Loucy (cell line): ENCODE measurements around the gene HUWE1.

Source experiments
- CTCF ChIP-seq: fragments of 200-600 bp; sonication (generic); conservative IDR thresholded peaks from 2 replicates; pipeline ENCODE4 v1.5.1; 2014; ENCODE audit warnings: mild to moderate bottlenecking, antibody characterized with exemption, low read length
- EZH2phosphoT487 ChIP-seq: fragments of 200-600 bp; IDR thresholded peaks from 2 replicates; pipeline ENCODE4 v1.6.1; 2018; ENCODE audit warnings: antibody characterized with exemption, mild to moderate bottlenecking, moderate library complexity, borderline replicate concordance

- TF ChIP-seq CTCF (no peak), EZH2phosphoT487 (no peak)
Observed at GRCh38 chrX:53681661-53682060, 4.9 kb downstream of the HUWE1 start.
